ENCODE measurements around the gene ZNF488.

DNA sequence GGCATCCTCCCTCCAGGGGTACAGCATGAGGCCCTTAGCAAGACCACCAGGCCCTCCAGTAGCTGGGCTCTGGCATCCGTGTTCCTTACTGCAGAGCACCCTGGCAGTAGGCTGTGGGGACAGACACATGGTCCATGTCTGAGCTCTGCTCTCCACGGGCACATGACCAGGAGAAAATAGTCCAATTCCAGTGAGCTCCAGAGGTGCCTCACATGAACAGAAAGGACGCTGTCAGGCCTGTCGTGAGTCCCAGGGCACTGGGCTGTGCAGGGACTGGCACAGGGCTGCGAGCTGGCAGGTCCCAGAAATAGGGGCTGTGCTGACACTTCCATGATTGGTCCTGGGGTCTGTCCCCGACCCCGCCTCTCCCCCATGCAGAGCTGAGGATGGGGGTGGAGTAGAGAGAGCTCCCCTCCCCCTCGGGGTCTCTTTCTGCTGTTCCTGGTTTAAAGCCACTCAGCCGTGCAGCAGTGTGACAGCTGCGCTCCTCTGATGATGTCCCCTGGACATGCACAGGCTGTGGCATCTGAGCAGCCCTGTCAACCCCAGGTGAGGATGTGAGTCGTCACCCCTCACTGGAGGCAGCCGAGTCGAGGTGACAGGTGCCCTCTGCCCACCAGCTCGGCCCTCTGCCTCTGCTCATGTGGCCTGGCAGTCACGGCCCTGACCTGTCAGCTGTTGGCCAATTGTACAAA lies 25.2 kb upstream of the ZNF488 start:
- TF ChIP-seq, protein P1, sequence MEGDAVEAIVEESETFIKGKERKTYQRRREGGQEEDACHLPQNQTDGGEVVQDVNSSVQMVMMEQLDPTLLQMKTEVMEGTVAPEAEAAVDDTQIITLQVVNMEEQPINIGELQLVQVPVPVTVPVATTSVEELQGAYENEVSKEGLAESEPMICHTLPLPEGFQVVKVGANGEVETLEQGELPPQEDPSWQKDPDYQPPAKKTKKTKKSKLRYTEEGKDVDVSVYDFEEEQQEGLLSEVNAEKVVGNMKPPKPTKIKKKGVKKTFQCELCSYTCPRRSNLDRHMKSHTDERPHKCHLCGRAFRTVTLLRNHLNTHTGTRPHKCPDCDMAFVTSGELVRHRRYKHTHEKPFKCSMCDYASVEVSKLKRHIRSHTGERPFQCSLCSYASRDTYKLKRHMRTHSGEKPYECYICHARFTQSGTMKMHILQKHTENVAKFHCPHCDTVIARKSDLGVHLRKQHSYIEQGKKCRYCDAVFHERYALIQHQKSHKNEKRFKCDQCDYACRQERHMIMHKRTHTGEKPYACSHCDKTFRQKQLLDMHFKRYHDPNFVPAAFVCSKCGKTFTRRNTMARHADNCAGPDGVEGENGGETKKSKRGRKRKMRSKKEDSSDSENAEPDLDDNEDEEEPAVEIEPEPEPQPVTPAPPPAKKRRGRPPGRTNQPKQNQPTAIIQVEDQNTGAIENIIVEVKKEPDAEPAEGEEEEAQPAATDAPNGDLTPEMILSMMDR (IDR thresholded peaks at IDR 0.05) = no peak
- TF ChIP-seq POLR2A (IDR thresholded peaks at IDR 0.05) = no peak

All from gastroesophageal sphincter (tissue), 3 donors.